PFSK-1 (cell line): ENCODE results near the gene ADAM11.

Experiments
- POLR2AphosphoS5 ChIP-seq: IDR thresholded peaks from 2 replicates; pipeline ENCODE4 v1.6.1; 2012; ENCODE audit warnings: low read depth, mild to moderate bottlenecking, control low read depth, low read length, moderate library complexity
- REST ChIP-seq, 2 experiments: IDR thresholded peaks; 2 replicates each; pipeline versions ENCODE4 v1.6.1 to v1.8.0; 2011 to 2012; ENCODE audit warnings: low read depth in 2 of 2, low read length in 2 of 2, control low read depth in 1 of 2, inconsistent platforms in 1 of 2, mild to moderate bottlenecking in 1 of 2, moderate library complexity in 1 of 2; ENCODE audit not compliant: insufficient read depth in 1 of 2
- SIN3A ChIP-seq: IDR thresholded peaks from 2 replicates; pipeline ENCODE4 v1.6.1; 2012; ENCODE audit warnings: mild to moderate bottlenecking, low read length, moderate library complexity, borderline replicate concordance; ENCODE audit not compliant: insufficient read depth

GRCh38 chr17:44768505-44769142, 9.8 kb downstream of the ADAM11 start:
- no peak for TF ChIP-seq SIN3A
- TF ChIP-seq REST (IDR thresholded peaks at IDR 0.05; ENCODE audit: insufficient read depth in 1 of 2, low read depth in 2 of 2, low read length in 2 of 2): no peak
- no peak for TF ChIP-seq POLR2AphosphoS5
